Measurements from ENCODE around the gene ZDHHC14. TPM values are rescaled to one million over a fixed set of nuclear protein-coding genes. Genes with fewer than 3 reads are reported as not detected.
"Not testable (repeated sequence)": the region's sequence is repeated elsewhere in the genome, so short reads cannot be mapped to it uniquely, and the experiment has no call there.

The ZDHHC14 gene
- total RNA-seq, 2 donors from 2014 or later = 53.3 to 66.2 TPM

DNA sequence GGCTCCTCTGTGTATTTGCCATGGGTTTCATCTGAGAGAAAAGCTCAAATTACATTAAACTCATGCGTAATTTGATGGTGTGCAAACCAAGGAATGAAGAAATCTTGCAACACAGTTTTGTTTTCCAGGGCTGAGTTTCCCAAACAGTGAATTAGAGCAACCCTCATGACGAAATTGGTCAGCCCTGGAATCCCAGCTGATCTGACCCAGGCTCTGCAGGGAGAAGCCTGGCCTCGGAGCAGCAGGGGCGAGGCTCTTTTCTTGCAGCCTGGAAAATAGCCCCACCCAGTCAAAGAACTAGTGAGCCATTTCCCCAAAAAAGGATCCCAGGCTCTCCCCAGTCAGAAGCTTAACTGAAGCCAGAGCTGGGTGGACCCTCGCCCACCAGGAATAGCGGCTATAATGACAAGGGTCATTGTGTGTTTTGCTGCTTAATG, 334.8 kb downstream of the ZDHHC14 start:
- intact Hi-C loops (cut with DNase I) = no loop called here
- H3K9me3 ChIP-seq = no peaks in the 10 kb centered on the region
- no peaks in the 10 kb centered on the region for H3K36me3 ChIP-seq
- TF ChIP-seq POLR2A (IDR thresholded peaks at IDR 0.05) (no peak), POLR2AphosphoS5 (IDR thresholded peaks at IDR 0.05) (no peak)
- TF ChIP-seq, protein P1, sequence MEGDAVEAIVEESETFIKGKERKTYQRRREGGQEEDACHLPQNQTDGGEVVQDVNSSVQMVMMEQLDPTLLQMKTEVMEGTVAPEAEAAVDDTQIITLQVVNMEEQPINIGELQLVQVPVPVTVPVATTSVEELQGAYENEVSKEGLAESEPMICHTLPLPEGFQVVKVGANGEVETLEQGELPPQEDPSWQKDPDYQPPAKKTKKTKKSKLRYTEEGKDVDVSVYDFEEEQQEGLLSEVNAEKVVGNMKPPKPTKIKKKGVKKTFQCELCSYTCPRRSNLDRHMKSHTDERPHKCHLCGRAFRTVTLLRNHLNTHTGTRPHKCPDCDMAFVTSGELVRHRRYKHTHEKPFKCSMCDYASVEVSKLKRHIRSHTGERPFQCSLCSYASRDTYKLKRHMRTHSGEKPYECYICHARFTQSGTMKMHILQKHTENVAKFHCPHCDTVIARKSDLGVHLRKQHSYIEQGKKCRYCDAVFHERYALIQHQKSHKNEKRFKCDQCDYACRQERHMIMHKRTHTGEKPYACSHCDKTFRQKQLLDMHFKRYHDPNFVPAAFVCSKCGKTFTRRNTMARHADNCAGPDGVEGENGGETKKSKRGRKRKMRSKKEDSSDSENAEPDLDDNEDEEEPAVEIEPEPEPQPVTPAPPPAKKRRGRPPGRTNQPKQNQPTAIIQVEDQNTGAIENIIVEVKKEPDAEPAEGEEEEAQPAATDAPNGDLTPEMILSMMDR (IDR thresholded peaks at IDR 0.05) = no peak
- H3K4me3 ChIP-seq = no peak overlapping the region
- no peaks in the 10 kb centered on the region for H3K4me1 ChIP-seq (replicated peaks)
- no peaks in the 10 kb centered on the region for H3K27me3 ChIP-seq (replicated peaks; ENCODE audit: insufficient read depth)
- DNase-seq (ENCODE audit: low spot score) = no peak
- no peak overlapping the region for H3K27ac ChIP-seq
- 68% methylated on average over 6 of the region's 6 CpGs for WGBS

DNA sequence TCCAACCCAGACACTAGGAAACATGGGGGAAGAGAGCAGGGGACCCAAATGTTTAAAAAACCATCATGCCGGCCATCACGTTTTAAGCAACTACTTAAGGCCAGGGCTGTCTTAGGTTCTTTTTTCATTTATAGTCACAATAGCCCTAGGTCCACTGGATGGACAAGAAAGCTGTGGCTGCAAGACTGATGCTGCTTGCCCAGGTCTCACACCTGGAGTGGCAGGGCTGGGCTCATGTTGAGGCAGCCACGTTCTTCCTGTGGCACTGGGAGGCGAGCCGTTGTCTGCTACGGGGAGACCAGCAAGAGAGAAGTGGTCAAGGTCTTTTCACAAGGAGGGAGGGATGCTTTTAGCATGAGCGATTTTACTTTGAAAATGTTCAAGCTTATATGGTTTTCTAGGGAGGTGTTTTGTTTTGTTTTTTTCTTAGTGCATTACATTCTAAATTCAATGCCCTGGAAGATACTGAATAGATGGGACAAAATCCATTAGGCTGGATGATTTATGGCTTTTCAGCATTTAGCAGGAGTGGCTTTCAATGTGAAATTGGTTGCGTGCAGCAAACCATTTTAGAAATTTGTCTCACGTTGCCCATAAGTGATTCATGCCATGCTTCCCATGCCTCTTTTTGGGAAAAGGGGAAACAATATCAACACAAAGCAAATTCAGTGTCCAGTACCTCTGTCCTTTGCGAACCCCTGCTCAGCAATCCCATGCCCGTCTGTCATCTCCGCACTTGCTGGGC, 335.4 kb downstream of the ZDHHC14 start:
- Histone ChIP-seq H3K27me3 (replicated peaks; ENCODE audit: insufficient read depth) (no peaks in the 10 kb centered on the region), H3K36me3 (no peaks in the 10 kb centered on the region), H3K4me1 (replicated peaks) (no peaks in the 10 kb centered on the region), H3K4me3 (no peak overlapping the region), H3K9me3 (no peaks in the 10 kb centered on the region), H3K27ac (no peak overlapping the region)
- 81% methylated on average over 12 of the region's 12 CpGs for WGBS
- DNase-seq (ENCODE audit: low spot score) = no peak
- TF ChIP-seq POLR2AphosphoS5 (IDR thresholded peaks at IDR 0.05) (no peak), POLR2A (IDR thresholded peaks at IDR 0.05) (no peak)
- TF ChIP-seq, protein P1 (IDR thresholded peaks at IDR 0.05) = no peak
- intact Hi-C loops (cut with DNase I) = no loop called here

DNA sequence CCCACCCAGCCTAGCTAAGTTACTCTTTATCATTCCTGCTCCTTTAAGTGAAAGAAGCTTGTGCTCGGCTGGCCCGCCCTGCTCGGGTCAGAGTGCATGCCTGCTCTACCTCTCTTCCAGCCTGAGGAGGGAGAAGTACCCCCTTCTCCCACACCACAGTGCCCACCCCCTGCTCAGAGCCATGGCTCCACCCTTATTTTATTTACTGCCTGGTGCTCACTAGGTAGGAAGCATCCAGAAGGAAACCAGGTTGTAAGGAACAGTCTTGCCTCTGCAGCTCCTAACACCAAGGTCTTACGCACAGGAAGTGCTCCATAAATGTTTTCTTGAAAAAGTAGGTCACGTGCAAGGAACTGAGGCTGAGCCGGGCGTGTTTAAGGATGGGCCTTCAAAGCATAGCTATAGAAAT, 336.4 kb downstream of the ZDHHC14 start:
- no peaks in the 10 kb centered on the region for H3K36me3 ChIP-seq
- TF ChIP-seq POLR2AphosphoS5 (IDR thresholded peaks at IDR 0.05) = no peak
- TF ChIP-seq, protein P1 (IDR thresholded peaks at IDR 0.05) = no peak
- no peak for TF ChIP-seq POLR2A (IDR thresholded peaks at IDR 0.05)
- no peaks in the 10 kb centered on the region for H3K9me3 ChIP-seq
- no peak for DNase-seq (ENCODE audit: low spot score)
- WGBS = 93% methylated on average over 7 of the region's 7 CpGs
- H3K4me1 ChIP-seq (replicated peaks) = no peaks in the 10 kb centered on the region
- no peaks in the 10 kb centered on the region for H3K27me3 ChIP-seq (replicated peaks; ENCODE audit: insufficient read depth)
- H3K27ac ChIP-seq = no peak overlapping the region
- no peak overlapping the region for H3K4me3 ChIP-seq
- intact Hi-C loops (cut with DNase I) = no loop called here

DNA sequence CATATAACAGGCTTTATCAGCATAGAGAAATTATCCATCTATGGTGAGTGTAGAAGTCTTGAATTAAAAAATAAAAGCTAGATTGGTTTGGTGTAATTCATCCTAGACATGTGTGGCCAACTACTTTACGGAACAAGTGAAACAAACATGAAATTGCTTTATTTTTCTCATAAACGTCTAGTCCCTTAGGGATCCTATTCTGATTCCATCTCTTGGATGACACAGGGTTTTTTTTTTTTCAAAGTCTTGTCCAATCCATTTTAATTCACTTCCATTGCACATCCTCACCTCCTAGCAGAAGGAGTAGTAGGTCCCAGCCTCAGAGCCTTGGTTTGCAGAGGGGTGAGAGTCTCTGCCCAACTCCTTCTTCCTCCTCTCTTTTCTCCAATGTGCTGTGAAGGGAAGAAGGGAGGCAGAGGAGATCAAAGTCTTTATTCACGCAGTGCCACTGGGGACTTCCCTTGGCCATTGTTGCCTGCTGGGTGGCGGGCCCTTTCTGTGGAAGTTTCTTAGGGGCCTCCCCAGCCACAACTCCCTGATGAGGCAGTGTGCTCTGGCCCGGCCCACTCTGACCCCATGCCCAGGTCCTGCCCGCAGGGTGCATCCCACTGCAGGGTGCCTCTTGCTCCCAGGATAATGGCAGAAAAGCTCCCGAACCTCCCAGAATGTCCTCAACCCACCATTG, 337.7 kb downstream of the ZDHHC14 start:
- H3K27me3 ChIP-seq (replicated peaks; ENCODE audit: insufficient read depth) = no peaks in the 10 kb centered on the region
- intact Hi-C loops (cut with DNase I) = no loop called here
- WGBS = 66% methylated on average over 7 of the region's 7 CpGs
- no peak overlapping the region for H3K27ac ChIP-seq
- H3K36me3 ChIP-seq = no peaks in the 10 kb centered on the region
- no peak for DNase-seq (ENCODE audit: low spot score)
- no peak overlapping the region for H3K4me3 ChIP-seq
- no peaks in the 10 kb centered on the region for H3K4me1 ChIP-seq (replicated peaks)
- no peak for TF ChIP-seq POLR2AphosphoS5 (IDR thresholded peaks at IDR 0.05)
- TF ChIP-seq, protein P1 (IDR thresholded peaks at IDR 0.05) = no peak
- no peak for TF ChIP-seq POLR2A (IDR thresholded peaks at IDR 0.05)
- no peaks in the 10 kb centered on the region for H3K9me3 ChIP-seq

DNA sequence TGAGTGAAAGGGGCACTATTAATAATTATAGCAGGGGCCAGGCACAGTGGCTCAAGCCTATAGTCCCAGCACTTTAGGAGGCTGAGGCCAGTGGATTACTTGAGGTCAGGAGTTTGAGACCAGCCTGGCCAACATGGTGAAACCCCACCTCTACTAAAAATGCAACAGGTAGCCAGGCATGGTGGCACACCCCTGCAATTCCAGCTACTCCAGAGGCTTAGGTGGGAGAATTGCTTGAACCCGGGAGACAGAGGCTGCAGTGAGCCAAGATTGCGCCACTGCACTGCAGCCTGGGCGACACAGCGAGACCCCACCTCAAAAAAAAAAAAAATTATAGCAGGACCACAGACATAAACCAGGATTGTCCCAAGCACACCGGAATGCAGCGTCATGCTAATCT, 340.0 kb downstream of the ZDHHC14 start:
- H3K27ac ChIP-seq; H3K9me3 ChIP-seq; DNase-seq (ENCODE audit: low spot score); H3K36me3 ChIP-seq; H3K4me1 ChIP-seq (replicated peaks); intact Hi-C loops (cut with DNase I); H3K27me3 ChIP-seq (replicated peaks; ENCODE audit: insufficient read depth); H3K4me3 ChIP-seq: not testable (repeated sequence)
- 96% methylated on average over 6 of the region's 6 CpGs for WGBS

All from prostate gland (tissue), 2 donors.